HG03432 (cell line): ENCODE results near the gene PTPRB.
A peak's percentile ranks its signal among the peaks of the same experiment; 100 is the strongest.

Experiments used
- ATAC-seq: cut with Tn5 transposase; IDR thresholded peaks from one replicate; pipeline ENCODE4 v1.9.1; 2021; ENCODE audit warnings: mild to moderate bottlenecking, moderate library complexity; ENCODE audit not compliant: unreplicated experiment

The PTPRB gene

DNA sequence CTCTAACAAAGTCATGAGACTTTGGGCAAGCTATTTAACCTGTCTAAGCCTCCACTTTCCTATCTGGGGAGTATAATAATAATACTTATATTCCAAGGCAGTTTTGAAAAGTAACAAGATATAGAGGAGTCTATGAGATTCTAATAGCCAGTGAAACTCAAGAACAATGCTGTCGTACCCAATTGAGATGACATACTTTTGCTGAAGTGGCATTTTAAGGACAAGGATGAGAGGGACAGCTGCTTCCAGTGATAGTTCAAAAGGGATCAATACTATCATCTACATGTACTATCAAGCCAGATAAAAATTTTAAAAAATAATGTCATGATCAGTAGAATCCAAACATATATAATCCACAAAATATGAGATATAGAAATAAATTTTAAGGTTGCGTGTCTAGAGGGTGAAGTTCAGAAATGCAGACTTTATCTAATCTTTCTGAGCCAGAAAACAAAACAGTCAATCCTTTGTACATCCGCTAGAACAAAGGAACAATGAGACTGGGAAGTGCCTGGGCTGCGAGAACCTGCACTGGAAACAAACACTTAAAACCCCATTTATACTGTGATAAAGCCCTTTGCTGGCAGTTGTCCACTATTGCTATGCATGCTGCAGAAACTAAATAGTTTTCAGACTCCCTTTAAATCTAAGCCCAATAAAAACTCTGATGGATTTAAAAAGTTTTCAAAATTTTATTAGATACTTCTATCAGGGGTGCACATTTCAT, 38.6 kb downstream of the PTPRB start:
- ATAC-seq: no peak

- no peak for ATAC-seq
These were observed 44.6 kb downstream of the PTPRB start for GRCh38 chr12:70592664-70593063.

DNA sequence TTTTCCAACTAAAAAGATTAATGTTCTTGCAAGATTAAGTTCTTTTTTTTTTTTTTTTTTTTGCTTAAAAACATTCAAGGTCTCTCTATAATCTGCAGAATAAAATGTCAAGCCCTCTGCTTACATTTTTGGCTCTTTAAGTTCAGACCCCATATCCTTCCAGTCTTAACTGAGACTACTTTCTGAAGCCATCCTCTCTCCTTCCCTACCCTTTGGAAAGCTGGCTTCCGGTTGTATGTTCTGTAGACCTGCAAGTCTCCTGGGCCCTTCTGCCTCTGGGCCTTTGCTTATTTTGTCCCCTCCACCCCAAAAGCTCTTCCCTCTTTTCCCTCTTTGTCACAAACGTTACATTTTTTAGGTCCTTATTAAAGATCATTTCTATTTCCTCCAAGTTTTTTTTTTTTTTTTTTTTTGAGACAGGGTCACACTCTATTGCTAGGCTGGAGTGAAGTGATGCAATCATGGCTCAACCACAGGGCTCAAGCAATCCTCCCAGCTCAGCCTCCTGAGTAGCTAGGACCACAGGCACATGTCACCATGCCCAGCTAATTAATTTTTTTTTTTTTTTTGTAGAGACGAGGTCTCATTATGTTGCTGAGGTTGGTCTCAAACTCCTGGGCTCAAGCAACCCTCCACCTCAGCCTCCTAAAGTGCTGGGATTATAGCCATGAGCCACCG, 46.5 kb downstream of the PTPRB start:
- ATAC-seq: no peak

DNA sequence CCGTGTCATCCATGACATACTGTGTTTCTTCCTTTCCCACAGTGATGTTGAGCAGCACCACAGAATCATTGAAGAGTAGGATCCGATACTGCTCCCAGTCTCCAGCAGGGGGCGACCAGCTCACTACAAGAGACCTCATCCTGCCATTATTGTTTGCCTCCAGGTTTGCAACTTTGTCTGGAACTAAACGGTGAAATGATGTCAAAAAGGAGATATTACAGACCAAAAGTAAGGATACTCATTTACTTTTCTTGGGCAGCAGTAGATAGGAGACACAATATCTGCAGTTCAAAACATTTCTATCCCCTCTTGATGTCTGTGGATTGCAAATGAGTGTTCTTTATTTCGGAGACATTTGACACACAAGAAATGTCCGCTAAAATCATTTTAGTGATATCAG, 47.2 kb downstream of the PTPRB start:
- ATAC-seq: peak; percentile 93

DNA sequence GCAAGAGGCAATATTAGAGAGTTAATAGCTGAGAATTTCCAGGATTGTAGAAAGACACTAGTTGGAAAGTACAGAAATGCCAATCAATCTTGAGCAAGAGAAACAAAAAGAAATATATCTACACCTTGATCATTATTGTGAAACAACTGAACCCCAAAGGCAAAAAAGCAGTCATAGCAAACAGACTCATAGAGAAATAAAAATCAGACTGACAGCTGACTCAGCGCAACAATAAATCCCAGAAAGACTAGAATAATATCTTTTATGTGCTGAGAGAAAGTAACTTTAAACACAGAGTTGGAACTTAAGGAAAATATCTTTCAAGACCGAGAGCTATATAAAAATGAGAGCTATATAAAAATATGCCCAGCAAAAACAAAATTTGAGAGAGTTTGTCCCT, 52.9 kb downstream of the PTPRB start:
- no peak for ATAC-seq

DNA sequence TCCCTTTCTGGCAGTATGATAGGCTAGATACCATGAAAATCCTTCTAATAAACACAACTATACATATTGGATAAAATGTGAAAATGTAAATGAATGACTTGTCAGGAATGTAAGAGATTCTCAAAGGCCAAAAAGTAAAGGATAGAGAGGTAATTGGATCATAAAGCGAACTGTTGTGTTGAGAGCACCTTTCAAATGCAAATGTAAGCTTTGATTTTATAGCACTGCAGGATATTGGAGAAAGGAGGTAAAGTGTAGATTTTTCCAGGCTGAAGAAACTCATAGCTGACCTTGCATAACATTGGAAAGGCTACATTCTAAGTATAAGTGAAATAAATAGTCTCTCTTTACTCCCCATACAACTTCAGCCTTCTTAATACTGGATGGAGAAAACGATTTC, 54.0 kb downstream of the PTPRB start:
- ATAC-seq: no peak

DNA sequence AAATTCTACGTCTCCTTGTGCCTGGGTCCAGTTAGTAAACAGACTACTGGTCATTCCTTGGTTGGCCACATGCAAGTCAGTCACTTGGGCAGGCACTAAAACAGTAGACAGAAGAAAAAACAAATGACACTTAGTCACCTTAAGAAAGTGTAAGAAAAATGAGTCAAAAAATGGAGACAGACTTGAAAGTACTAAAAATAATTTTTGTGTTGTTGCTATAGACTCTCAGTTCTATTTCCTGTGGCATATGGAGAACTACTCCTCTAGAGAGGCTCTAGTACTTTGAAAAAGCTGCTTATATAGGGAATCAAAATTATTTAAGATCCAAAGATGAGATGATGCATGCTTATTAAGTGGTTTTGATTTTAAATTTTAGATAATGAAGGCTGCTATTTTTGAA, 56.0 kb downstream of the PTPRB start:
- peak; percentile 66 for ATAC-seq

- no peak for ATAC-seq
These were observed 60.0 kb downstream of the PTPRB start for GRCh38 chr12:70577283-70577634.

GRCh38 chr12:70576341-70577282, 60.6 kb downstream of the PTPRB start:
- ATAC-seq: peak; percentile 75

GRCh38 chr12:70571705-70572268, 65.4 kb downstream of the PTPRB start:
- ATAC-seq: no peak

- ATAC-seq: no peak
These were observed 66.2 kb downstream of the PTPRB start for GRCh38 chr12:70571029-70571428.

DNA sequence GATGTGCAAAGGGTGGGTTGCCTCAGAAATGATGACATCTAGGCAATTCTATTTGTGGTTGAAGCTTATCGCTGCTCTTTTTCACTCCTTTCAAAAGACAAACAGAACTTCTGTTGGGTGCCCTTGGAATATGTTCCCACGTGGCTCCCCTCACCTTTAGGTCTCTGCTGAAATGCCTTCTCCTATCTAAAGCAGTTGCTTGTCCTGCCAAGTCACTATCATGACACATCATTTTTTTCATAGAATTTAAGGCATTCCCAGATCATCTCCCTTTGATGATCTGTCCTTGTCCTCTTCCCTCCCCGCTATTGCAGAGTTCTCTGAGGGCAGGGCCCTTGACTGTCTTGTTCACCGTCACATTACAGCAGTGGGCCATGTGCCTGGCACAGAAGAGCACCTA, 75.7 kb downstream of the PTPRB start:
- no peak for ATAC-seq

- no peak for ATAC-seq
These were observed 76.6 kb downstream of the PTPRB start for GRCh38 chr12:70560671-70561070.

DNA sequence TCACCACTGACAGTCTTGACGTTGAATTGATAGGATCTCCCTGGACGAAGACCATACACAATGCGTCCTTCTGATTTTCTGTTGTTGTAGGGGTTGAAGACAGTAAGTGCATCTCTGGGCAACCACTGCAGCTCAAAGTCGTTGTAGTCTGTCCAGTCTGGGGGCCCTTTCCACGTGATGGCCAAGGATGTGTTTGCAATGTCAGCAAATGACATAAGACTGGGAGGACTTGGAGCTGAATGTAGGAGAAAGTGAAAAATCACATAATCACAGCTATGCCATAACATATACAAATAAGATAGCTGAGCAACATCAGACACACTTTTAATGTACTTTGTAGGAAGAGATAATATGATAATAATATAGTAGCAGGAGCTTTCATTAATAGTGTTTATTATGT, 77.8 kb downstream of the PTPRB start:
- ATAC-seq: no peak

GRCh38 chr12:70557583-70558191, 79.5 kb downstream of the PTPRB start:
- no peak for ATAC-seq

GRCh38 chr12:70556179-70556869, 80.9 kb downstream of the PTPRB start:
- ATAC-seq: no peak

- no peak for ATAC-seq
These were observed 82.1 kb downstream of the PTPRB start for GRCh38 chr12:70555081-70555480.

DNA sequence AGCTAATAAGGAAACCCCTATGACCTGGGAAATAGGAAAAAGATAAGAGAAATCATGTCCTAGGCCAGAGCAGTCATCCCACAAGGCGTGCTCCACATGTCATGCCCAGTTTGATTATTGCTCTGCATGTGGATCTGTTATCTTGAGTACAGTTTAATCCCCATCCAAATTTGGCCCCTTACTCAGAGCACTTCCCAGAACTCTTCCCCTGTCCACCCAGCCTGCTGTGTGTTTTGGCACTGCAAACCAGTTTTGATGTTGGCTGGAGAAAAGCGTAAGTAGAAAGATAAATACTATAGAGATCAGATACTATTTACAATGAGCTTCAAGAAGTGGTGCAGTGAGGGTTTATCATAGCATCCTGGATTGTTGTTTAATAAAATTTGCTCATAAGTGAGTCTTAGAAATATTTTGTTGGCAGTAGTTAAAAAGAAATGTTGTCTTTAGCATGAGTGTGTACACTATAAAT, 83.8 kb downstream of the PTPRB start:
- no peak for ATAC-seq

DNA sequence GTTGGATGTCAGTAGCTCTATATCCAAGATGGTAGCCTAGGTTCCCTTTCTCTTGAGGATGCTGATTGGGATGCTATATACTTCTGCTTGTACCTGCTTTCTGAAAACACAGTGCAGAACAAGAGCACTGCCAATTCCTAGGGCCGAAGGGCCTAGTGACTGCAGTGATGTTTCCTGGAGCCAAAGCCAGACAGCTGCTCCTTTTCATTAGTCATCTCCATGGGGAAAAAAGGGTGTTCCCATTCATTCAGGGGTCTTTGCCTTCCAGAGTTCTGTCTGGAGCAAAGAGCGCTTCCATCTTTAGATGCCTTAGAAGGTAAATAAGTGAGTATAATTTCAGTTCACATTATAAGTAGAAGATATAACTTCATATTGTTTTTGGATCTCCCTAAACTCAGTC, 85.5 kb downstream of the PTPRB start:
- ATAC-seq: no peak

DNA sequence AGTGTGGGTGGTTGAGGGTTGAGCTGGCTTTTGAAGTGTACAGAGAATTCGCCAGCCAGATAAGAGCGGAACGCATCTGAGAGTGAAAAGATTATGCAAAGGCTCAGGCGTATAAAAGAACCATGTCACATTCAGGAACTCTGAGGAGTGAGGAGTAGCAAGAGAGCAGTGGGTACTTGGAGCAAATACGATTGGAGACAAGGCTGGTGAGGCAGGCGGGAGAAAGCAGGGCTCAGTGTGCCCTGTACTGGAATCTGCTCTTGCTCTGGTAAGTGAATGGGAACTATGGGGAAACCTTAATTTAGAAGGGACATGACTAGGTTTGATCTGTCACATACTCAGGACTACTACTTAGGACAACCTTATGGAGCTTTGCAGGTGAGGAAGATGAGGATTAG, 87.0 kb downstream of the PTPRB start:
- no peak for ATAC-seq
